Stimulated activated CD8-positive, alpha-beta memory T cell treated with anti-CD3 and anti-CD28 coated beads, Interleukin-2, amount 100 ng/mL, for 48 hours (primary cell): ENCODE data around the gene COL23A1.

Experiments
- DNase-seq, 2 donors: peaks; one replicate each; pipeline ENCODE4 v3.0.0-alpha.2; 2020; ENCODE audit warnings: low read depth in 2 of 2

Gene COL23A1

DNA sequence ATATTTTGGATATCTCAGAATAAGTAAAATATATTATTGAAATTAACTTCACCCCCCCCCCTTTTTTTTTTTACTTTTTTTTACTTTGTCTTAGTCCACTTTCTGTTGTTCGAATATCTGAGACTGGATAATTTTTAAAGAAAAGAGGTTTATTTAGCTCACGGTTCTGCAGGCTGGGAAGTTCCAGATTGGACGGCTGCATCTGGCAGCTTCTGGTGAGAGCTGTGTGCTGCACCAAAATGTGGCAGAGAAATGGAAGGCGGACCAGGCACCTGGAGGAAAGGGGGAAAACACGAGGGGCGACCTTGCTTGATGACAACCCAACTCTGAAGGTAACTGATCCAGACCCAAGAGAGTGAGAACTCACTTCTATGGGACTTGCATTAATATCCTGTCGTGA lies 397.4 kb downstream of the COL23A1 start:
- no peak for DNase-seq

DNA sequence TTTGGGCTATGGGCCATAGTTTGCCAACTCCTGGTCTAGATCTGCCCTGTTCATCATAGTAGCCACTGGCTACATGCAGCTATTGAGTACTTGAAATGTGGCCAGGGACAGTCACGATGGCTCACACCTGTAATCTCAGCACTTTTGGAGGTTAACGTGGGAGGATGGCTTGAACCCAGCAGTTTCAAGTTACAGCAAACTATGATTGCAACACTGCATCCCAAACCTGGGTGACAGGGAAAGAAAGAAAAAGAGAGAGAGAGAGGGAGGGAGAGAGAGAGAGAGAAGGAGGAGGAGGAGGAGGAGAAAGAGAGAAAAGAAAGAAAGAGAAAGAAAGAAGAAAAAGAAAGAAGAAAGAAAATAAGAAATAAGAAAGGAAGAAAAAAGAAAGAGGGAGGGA lies 397.9 kb downstream of the COL23A1 start:
- DNase-seq = no peak

DNA sequence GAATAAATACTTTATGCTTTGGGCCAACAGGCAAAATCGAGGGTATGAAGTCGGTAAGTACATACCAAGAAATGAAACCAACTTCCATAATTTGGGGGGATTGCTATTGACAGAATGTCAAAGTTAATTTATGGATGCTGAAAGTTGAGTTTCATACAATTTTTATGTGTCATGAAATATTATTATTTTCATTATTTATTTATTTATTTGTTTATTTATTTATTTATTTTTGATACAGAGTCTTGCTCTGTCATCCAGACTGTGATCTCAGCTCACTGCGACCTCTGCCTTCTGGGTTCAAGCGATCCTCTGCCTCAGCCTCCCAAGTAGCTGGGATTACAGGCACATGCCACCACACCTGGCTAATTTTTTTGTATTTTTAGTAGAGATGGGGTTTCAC lies 398.5 kb downstream of the COL23A1 start:
- no peak for DNase-seq

DNA sequence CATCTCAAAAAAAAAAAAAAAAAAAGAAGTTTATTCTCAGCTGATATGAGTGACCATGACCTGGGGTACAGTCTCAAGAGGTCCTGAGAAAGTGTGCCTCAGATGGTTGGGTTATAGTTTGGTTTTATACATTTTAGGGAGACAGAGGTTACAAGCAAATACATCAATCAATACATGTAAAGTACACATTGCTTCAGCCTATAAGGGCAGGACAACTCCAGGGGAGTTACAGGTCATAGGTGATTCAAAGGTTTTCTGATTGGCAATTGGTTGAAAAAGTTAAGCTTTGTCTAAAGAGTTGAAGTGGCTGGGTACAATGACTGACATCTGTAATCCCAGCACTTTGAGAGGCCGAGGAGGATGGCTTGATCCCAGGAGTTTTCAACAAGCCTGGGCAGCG lies 400.8 kb downstream of the COL23A1 start:
- no peak for DNase-seq
